ENCODE data around the gene PCNX1. TPM values are rescaled to one million over a fixed set of nuclear protein-coding genes. Genes with fewer than 3 reads are reported as not detected.

Gene PCNX1
- total and polyA plus RNA-seq, 2 of the 4 experiments (the other 2 are of a cell fraction) = 15.0 to 43.7 TPM

DNA sequence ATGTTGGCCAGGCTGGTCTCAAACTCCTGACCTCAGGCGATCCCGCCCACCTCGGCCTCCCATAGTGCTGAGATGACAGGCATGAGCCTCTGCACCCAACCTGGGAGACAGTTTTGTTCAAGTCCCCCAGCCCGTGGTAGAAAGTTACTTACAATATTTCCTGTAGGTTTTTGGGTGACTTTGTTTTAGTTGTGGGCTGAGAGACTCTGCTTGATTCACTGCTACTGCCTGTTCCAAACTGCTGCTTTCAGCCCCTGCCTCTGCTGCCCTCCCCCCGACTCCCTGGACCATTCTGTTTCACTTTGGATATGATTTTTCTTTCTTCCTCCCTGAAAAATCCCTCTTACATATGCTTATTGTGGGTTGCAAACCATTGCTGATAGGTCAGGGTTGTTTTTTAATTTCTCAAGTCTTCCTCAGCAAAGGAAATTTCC is 13.4 kb upstream of the PCNX1 start:
- Histone ChIP-seq H3K9me3 (ENCODE audit: control insufficient read depth, insufficient read depth, low read length) (no peaks in the 10 kb centered on the region), H3K9me1 (ENCODE audit: insufficient read depth, low read length) (peaks cover 6% of the 10 kb centered on the region), H3K56ac (ENCODE audit: extremely low read depth, insufficient read depth, low read length) (no peak overlapping the region), H3K4ac (ENCODE audit: low read depth, low read length) (no peak overlapping the region), H4K8ac (ENCODE audit: low read depth in 2 of 2, low read length in 2 of 2) (no peak overlapping the region), H2BK120ac (ENCODE audit: low read depth, low read length) (no peak overlapping the region), H3K4me3 (ENCODE audit: insufficient read depth, low read depth, low read length) (no peak overlapping the region), H3K4me1 (ENCODE audit: control insufficient read depth, insufficient read depth, low read length) (peaks cover 12% of the 10 kb centered on the region), H2BK5ac (ENCODE audit: low read depth, low read length, poor library complexity, severe bottlenecking) (no peak overlapping the region), H3K18ac (ENCODE audit: low read depth, low read length) (no peak overlapping the region), H2AK5ac (ENCODE audit: low read depth, low read length) (no peak overlapping the region), H3K14ac (replicated peaks; ENCODE audit: low read depth, low read length) (no peak overlapping the region), H2BK15ac (ENCODE audit: low read depth, low read length) (no peak overlapping the region), H3K4me2 (ENCODE audit: low read depth, low read length) (no peak overlapping the region), H2BK20ac (ENCODE audit: low read depth, low read length) (no peak overlapping the region), H4K91ac (ENCODE audit: insufficient read depth, low read depth, low read length) (no peak overlapping the region), H3K79me1 (ENCODE audit: low read depth in 1 of 2, low read length in 2 of 2) (no peaks in the 10 kb centered on the region), H3K9ac (ENCODE audit: low read depth, low read length) (no peak overlapping the region), H3K36me3 (ENCODE audit: control insufficient read depth, insufficient read depth, low read length) (no peaks in the 10 kb centered on the region), H3K27ac (ENCODE audit: insufficient read depth, low read length) (no peak overlapping the region), H3K27me3 (ENCODE audit: control insufficient read depth, insufficient read depth, low read length) (no peaks in the 10 kb centered on the region), H4K5ac (ENCODE audit: low read depth, low read length) (no peak overlapping the region), H2AK9ac (replicated peaks; ENCODE audit: low read depth, low read length, poor library complexity) (no peak overlapping the region), H4K20me1 (ENCODE audit: insufficient read depth, low read length) (no peaks in the 10 kb centered on the region), H2AFZ (replicated peaks; ENCODE audit: low read length, poor library complexity) (no peak overlapping the region), H3K23ac (ENCODE audit: low read depth, low read length) (no peak overlapping the region)
- dilution Hi-C loops (cut with HindIII; ENCODE audit: low sequenced_read_pairs, unreplicated experiment) (no loop called here), in situ Hi-C loops (cut with MboI; ENCODE audit: low sequenced_read_pairs) (no loop called here), intact Hi-C loops (cut with micrococcal nuclease) (no loop called here)
- no CpG with 5 or more reads among the region's 5 CpGs for WGBS, 2 experiments (ENCODE audit: extremely low coverage in 2 of 2, insufficient read length in 1 of 2)
- no peak for TF ChIP-seq CHD1 (IDR thresholded peaks at IDR 0.05; ENCODE audit: low read depth, low read length)
- TF ChIP-seq RFX5 (IDR thresholded peaks at IDR 0.05; ENCODE audit: low read depth, low read length) = no peak
- TF ChIP-seq, protein P1, sequence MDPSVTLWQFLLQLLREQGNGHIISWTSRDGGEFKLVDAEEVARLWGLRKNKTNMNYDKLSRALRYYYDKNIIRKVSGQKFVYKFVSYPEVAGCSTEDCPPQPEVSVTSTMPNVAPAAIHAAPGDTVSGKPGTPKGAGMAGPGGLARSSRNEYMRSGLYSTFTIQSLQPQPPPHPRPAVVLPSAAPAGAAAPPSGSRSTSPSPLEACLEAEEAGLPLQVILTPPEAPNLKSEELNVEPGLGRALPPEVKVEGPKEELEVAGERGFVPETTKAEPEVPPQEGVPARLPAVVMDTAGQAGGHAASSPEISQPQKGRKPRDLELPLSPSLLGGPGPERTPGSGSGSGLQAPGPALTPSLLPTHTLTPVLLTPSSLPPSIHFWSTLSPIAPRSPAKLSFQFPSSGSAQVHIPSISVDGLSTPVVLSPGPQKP (IDR thresholded peaks at IDR 0.05; ENCODE audit: borderline replicate concordance, low read depth, low read length) = no peak
- TF ChIP-seq BHLHE40 (IDR thresholded peaks at IDR 0.05; ENCODE audit: low read depth, low read length) = no peak
- TF ChIP-seq, protein P2, sequence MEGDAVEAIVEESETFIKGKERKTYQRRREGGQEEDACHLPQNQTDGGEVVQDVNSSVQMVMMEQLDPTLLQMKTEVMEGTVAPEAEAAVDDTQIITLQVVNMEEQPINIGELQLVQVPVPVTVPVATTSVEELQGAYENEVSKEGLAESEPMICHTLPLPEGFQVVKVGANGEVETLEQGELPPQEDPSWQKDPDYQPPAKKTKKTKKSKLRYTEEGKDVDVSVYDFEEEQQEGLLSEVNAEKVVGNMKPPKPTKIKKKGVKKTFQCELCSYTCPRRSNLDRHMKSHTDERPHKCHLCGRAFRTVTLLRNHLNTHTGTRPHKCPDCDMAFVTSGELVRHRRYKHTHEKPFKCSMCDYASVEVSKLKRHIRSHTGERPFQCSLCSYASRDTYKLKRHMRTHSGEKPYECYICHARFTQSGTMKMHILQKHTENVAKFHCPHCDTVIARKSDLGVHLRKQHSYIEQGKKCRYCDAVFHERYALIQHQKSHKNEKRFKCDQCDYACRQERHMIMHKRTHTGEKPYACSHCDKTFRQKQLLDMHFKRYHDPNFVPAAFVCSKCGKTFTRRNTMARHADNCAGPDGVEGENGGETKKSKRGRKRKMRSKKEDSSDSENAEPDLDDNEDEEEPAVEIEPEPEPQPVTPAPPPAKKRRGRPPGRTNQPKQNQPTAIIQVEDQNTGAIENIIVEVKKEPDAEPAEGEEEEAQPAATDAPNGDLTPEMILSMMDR (conservative IDR thresholded peaks at IDR 0.05; ENCODE audit: low read depth, low read length) = no peak
- no peak for TF ChIP-seq RAD21 (IDR thresholded peaks at IDR 0.05; ENCODE audit: low read length)
- no peak for TF ChIP-seq SMC3 (IDR thresholded peaks at IDR 0.05; ENCODE audit: low read depth, low read length)
- TF ChIP-seq, protein P3, sequence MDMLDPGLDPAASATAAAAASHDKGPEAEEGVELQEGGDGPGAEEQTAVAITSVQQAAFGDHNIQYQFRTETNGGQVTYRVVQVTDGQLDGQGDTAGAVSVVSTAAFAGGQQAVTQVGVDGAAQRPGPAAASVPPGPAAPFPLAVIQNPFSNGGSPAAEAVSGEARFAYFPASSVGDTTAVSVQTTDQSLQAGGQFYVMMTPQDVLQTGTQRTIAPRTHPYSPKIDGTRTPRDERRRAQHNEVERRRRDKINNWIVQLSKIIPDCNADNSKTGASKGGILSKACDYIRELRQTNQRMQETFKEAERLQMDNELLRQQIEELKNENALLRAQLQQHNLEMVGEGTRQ (IDR thresholded peaks at IDR 0.05; ENCODE audit: low read depth, low read length) = no peak
- no peak for TF ChIP-seq NFE2L2 (IDR thresholded peaks at IDR 0.05; ENCODE audit: low read depth, low read length)
- no peak for ATAC-seq (ENCODE audit: low read depth)
- BruUV-seq (replicated peaks) = no TSS peak
- ChIA-PET CTCF (no interaction called here), POLR2A (ENCODE audit: unreplicated experiment) (no interaction called here)
- no peak for DNase-seq
